Kidney tubule cell (primary cell): Measurements from ENCODE around the gene SMYD3.
A peak's percentile ranks its signal among the peaks of the same experiment; 100 is the strongest.

Source experiments
- DNase-seq: peaks from one replicate; pipeline ENCODE4 v3.0.0-alpha.2; 2018; ENCODE audit warnings: low spot score

Gene SMYD3

DNA sequence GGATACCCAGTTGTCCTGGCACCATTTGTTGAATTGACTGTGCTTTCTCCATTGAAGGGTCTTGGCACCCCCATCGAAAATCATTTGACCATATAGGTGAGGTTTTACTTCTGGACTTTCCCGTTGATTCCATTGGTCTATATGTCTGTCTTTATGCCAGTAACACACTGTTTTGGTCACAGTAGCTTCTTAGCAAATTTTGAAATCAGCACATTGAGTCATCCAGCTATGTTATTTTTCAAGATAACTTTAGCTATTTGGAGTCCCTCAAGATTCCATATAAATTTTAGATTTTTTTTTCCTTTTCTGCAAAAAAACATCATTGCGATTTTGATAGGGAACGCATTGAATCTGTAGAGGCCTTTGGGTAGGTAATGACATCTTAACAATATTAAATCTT is 235.6 kb downstream of the SMYD3 start:
- no peak for DNase-seq

DNA sequence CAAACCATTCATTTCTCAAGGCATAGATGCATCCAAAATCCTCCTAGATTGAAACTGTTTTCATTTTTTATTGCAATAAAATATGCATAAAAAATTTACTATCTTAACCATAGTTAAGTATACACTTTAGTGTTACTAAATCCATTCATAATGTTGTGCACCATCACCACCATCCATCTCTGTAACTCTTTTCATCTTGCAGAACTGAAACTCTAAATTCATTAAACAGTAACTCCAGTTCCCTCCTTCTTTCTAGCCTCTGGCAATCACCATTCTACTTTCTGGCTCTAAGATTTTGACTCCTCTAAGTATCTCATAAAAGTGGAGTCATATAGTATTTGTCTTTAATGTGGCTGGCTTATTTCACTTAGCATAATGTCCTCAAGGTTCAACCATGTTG is 236.8 kb downstream of the SMYD3 start:
- no peak for DNase-seq

DNA sequence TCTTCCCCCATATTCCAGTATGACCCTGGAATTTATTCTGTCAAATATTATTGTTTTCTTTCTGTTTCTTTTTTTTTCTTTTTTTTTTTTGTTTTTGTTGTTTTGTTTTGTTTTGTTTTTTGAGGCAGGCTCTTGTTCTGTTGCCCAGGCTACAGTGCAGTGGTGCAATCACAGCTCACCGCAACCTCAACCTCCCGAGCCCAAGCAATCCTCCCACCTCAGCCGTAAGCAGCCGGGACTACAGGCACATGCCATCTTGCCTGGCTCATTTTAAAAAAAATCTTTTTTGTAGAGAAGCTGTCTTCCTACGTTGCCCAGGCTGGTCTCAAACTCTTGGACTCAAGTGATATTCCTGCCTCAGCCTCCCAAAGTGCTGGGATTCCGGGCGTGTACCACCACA is 237.6 kb downstream of the SMYD3 start:
- no peak for DNase-seq

DNA sequence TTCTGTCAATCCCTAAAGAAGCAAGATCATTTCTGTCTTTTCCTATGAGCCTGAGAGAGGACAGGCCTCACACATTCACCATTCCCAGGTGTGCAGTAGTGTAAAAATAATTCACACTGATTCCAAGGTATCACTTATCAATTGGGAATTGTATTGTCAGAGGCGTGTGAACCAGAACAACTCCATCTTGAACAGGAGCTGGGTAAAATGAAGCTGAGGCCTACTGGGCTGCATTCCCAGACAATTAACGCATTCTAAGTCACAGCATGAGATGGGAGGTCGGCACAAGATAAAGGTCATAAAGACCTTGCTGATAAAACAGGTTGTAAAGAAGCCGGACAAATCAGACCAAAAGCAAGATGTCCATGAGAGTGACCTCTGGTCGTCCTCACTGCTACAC is 239.2 kb downstream of the SMYD3 start:
- no peak for DNase-seq

DNA sequence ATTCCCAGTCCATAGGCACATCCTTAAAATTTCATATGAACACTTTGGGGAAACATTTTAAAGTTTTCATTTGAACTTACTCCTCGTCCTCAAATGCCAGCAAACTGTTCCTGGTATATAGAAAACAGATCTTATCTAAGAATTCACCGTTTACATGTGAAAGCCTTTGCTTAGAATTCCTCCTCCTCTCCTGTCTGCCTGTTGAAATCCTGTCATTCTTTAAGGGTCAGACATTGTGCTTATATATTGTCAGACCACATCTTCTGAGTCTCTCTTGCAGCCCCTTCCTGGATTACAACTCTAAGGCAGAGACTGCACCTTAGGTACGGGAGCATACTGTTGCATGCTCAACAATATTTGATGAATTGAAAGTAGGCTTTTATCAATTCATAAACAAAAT is 239.7 kb downstream of the SMYD3 start:
- no peak for DNase-seq

DNA sequence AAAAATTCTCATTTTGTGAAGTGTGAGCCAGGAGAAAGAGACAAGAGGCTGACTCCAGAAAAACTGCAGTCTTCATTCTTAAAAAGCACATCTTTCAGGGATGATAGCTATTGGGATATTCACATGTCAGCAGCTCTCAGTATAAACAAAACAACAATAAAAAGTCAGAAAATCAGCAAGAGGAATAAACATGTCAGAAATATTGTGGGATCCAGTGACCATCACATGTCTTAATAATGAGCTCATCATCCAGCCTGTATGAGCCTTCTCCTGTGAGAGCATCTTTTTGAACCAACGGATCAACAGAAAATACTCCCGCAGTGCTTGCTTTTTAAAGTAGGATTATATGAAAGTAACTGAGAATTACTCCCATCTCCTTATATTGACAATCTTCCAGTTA is 241.6 kb downstream of the SMYD3 start:
- DNase-seq: no peak

DNA sequence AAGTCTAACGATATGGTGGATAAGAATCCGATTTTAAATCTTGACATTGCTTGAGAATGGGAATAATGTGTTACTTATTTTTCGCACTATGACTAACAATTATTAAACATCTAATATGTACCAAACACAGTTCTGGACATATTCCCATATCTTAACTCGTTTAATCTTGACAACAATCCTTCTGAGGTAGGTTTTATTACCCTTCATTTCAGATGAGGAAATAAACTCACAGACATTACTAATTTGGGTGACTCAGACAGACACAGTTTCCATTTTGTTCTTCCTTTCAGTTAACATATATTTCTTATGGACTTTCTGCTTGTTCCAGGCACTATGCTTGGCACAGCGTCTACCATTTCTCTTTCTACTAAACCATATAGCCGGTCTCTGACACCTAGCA is 244.8 kb downstream of the SMYD3 start:
- DNase-seq: no peak

DNA sequence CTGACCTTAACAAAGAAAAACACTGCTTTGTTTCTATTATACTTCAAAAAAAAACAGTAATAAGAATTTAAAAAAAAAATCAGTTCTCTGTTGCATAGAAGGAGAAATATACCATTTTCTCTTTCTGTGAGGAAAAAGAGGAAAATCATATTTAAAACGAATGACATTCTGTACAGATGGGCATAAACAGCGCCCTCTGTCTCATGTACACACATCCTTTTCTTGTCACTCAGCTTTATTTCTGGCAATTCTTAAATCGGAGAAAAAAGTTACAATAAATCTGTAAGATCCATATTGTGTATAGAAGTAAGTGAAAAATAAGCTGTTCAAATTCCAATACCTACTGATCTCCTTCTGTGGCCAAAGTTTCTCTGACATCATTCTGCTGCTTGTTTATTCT is 245.4 kb downstream of the SMYD3 start:
- DNase-seq: no peak

DNA sequence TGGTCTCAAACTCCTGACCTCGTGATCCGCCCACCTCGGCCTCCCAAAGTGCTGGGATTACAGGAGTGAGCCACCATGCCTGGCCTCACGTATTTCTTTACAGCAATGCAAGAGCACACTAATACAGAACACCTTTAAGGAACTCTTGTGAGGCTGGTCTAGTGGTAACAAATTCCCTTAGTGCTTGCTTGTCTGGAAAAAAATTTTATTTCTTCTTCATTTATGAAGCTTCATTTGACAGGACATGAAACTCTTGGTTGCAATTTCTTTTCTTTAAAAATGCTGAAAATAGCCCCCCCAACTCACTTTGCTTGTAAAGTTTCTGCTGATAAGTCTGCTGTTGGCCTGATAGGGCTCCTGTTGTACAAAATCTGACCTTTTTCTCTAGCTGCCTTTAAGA is 248.8 kb downstream of the SMYD3 start:
- no peak for DNase-seq

DNA sequence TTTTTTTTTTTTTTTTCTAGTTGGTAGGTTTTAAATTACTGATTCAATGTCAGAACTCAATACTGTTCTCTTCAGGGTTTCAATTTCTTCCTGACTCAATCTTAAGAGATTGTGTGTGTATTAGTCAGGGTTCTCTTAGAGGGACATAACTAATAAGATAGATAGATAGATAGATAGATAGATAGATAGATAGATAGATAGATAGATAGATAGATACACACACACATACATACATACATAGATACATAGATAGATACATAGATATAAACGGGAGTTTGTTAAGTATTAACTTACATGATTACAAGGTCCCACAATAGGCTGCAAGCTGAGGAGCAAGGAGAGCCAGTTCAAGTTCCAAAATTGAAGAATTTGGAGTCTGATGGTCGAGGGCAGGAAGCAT is 251.3 kb downstream of the SMYD3 start:
- DNase-seq: no peak

DNA sequence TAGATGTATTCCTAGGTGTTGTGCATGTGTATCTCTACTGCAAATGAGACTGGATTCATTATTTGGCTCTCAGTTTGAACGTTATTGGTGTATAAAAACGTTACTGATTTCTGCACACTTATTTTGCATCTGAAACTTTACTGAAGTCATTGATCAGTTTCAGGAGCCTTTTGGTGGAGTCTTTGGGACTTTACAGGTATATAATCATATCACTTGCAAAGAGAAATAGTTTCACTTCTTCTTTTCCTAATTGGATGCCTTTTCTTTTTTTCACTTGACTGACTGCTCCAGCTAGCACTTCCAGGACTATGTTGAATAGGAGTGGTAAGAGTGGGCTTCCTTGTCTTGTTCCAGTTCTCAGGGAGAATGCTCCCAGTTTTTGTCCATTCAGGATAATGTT is 252.2 kb downstream of the SMYD3 start:
- no peak for DNase-seq

DNA sequence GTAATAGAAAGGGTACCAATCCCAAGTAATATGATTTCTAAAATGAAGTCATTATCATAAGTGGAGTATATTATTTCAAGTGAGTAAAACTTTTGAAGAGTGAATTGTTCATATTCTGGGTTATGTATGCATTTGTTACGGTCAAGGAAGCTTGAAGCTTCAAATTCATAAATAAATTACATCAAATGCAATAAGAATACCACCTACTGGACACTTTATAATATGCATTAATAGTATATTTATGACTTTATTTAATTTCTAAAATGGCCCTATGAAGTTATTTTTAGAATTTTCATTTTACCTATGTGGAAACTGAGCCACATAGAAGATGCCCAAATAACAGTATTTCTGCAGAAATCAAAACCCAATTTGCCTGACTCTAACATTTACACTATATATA is 260.6 kb downstream of the SMYD3 start:
- DNase-seq: no peak

DNA sequence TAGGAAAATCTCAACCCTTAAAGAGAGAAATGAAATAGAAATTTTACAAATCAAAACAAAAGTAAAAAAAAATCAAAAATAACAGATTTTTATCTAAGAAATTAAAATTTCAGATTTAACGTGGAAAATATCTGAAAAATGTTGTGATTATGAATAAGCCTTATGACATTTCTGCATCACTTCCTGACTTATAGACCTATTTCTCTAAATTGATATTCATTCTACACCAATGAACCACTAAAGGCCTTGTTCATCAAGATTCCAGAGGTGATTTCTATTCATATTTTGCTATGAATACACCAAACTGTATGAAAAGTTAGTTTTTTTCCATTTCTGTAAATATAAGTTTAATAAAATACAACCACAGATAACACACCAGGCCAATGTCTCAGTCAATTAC is 261.5 kb downstream of the SMYD3 start:
- no peak for DNase-seq

DNA sequence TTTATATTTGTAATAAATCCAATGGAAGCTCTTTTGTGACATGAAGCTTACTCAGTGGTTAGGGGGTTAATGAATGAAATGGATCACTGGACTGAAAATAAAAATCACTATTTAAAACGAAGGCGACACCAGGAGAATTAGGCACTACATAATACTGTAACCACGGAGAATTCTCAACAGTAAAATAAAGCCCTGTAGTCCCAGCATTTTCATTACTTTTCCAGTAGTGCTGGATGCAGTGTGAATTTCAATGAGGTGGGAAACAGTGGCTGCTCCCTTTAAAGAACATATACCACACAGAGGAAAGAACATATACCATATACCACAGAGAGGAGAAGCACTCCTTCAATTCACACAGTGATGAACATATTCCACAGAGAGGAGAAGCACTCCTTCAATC is 275.0 kb downstream of the SMYD3 start:
- DNase-seq: no peak

DNA sequence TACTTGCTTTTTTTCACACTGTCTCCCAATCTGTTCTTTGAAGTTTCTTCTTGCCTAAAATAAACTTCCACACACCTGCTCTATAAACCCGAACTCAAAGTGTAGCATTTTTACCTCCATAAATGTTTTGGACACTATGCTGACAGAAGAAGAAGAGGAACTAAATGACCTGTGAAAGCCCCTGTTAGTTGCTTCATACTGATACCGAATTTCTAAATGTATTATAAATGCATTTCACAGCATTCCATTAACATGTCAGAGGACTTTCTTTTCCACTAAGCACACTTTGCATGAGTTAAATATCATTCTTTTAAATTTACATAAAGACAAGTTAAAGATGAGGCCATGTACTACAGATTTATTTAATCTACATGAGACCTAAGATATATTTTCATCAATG is 281.0 kb downstream of the SMYD3 start:
- DNase-seq: no peak

DNA sequence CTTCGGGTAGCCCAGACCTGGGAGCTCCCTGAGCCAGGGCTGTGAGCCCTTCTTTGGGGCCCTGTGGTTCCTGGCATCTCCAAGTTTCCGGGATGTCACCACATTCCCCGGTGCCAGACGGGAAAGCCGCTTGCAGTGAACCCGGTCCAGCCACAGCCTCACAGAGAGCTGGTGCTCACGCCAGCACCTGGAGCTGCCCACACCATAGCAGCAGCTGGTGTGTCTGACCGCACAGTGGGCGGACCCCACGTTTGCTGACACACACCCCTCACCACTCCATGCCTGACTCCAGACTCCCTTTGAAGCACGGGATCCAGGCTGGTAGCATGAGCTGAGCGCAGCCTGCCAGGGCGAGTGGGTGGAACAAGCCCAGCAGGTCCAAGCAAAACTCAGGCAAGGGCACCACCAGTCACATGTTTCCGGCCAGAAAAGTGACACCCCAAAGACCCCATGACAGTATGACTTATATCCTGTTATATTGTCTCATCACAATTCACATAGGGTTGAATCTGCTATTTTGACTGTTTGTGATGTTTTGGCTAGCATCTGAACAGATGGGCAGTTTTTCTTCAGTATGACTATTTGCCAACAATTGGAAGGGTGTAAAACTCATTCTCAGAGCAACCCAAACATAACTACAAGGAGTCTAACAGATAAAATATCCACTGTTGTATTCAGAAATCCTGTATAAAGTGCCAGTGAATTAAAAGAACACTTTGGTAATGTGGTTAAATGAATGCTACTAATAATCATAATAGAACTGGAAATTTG is 285.4 kb downstream of the SMYD3 start:
- no peak for DNase-seq

DNA sequence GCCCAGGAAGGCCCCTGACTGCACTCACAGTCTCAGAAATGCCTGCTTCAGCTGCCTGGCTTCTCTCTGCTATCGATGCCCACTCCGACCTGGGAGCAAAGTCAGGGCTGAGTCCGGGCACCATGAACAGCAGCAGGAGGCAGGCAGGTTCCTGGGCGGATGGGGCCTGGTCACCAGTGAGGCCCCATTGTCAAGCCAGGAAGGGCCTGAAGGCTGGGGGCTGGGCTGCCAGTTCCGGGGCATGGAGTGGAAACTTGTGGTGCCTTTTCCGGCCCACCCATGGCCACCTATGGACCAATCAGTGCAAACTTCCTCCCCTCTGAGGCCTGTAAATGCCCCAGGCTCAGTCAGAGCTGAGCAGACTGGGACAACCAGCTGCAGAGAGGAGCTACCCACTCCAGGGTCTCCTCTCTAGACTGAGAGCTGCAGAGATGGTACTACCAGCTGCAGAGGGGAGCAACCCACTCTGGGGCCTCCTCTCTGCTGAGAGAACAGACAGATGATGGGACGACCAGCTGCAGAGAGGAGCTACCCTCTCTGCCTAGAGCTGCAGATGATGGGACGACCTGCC is 286.5 kb downstream of the SMYD3 start:
- DNase-seq: no peak

DNA sequence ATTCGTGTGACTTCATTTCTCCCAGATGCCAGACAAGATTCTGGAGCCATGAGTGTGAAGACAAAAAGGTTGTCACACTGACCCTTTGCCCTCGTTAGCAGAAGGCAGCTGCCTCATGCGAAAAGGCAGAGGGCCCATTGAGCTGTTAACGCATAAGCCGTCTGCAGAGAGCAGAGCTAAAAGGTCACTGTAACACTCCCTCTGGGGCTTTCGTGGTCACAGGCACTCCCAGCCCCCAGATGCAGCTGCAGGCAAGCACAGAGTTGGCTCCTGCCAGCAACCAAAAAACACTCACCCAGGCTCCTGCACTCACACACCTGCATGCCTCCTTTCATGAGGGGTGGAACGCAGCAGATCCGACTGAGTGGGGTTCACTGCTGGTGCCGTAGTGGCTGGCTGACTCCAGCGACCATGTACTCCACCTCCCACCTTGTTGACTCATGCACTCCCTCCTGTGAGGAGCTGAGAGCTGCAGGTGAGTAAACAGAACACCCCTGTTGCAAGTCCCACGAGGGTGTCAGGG is 287.5 kb downstream of the SMYD3 start:
- peak; percentile 39 for DNase-seq

DNA sequence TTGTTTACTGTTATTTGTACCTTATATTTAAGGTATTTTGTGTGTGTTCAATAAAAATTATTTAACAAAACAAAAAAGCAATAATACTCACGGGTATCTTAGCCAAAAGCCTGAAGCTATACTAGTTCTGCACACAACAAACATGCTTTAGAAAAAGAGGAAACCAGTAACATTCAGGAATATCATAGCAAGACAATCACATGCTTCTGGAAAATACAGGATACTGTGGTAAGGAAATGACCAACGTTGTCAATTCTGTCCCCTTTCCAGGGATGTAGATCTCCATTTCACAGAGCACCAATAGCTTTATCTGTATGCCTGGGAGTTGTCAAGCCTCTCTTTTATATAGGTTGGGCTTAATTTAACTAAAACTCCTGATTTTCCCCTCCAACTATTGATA is 288.4 kb downstream of the SMYD3 start:
- no peak for DNase-seq

DNA sequence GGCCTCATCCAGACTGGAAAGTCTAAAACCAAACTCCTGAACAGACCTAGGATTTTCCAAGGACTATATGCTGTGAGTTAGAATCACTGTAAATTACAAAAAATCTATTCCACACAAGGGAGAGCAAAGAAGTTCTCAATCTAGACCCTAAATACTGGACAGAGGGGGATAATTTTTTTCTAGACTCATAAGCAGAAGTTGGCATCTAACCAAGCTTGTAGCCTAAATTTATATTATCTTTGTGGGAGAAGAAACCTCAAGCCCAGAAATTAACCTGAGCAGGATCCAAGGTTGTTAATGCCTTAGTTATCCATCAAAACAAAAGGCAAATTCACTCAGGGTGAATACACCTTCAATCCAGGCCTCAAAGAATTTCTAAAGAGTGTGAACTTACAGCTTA is 290.2 kb downstream of the SMYD3 start:
- DNase-seq: no peak

DNA sequence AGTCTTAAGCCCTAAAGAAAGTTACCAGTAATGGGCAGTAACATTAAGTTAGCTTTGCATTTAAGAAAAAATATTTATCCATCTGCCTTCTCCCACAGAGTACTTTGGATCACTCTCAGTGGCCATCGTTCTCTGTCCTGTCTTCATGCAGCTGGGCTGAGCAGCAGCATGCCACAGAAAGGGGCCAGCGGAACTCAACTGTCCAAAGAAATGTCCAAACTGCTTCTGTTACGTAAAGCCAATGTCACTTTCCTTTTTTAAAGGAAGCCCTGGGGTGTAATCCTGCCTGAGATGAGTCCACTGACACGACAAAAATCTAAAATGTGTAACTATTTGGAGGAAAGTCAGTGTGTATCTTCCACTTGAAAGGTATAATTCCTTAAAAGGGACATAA is 291.6 kb downstream of the SMYD3 start:
- DNase-seq: no peak

DNA sequence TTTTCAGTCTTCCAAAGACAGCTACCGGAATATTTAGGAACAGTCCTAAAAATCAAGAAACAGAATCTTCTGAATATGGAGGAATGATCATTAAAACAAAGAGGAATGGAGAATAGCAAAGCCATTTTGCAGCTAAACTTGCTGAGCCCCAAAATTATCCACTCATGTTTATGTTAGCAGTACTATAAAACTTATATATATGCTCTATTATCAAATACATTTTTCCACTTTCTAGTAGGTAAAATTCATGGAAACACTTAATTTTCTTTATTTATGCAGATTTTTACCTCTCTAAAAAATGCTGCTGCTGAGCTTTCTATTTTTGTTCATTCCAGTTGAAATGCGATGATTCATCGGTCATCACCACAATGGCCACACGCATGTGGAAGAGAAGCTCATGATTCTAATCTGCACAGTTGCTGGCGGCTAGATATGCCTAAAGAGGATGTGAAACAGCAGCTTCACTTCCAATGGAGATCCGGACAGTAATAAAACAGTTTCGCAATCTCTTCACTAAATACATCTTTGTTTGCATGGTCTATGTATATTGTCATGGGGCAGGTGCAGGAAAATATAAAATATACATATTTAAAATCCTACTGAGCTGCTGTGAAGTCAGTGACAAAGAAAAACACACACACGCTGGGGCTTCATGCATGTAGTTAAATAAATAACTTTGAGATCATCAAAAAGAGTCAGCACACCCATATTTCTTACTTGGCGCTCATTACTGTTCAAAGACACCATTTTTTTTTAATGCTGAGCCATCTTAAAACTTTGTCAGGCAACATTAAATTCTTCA is 292.2 kb downstream of the SMYD3 start:
- DNase-seq: peak; percentile 59

DNA sequence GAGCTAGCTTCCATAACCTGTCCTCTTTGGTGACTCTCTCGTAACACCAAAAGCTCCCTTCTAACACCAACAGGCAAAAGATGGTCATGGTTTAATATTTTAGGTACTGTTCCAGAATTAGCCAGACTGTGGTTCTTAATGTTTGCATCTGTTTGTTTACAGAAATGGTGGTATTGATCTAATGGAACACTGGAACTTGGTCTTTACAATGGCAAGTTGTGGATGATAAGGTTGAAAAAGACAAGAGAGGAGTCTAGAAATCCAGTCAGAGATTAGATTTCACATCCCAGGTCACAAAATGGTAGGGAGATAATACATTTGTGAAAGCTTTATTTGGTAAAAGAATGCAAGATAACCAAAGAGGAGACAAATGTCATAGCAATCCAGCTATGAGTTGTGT is 293.1 kb downstream of the SMYD3 start:
- no peak for DNase-seq
